AG09309 (cell line): ENCODE data around the gene WWTR1.

ENCODE experiments used
- DNase-seq: peaks from one replicate; pipeline ENCODE4 v3.0.0-alpha.2; 2010; ENCODE audit warnings: low read depth
- H3K4me3 ChIP-seq: 2 replicates; pipeline ENCODE4 v1.5.1; 2011; ENCODE audit warnings: mild to moderate bottlenecking, low read depth, low read length, moderate library complexity; ENCODE audit not compliant: control insufficient read depth
- CTCF ChIP-seq: IDR thresholded peaks from 2 replicates; pipeline ENCODE4 v1.5.1; 2011; ENCODE audit warnings: mild to moderate bottlenecking, low read depth, low read length, inconsistent platforms; ENCODE audit not compliant: insufficient read depth, control insufficient read depth; ENCODE audit errors: missing control alignments

Gene WWTR1

DNA sequence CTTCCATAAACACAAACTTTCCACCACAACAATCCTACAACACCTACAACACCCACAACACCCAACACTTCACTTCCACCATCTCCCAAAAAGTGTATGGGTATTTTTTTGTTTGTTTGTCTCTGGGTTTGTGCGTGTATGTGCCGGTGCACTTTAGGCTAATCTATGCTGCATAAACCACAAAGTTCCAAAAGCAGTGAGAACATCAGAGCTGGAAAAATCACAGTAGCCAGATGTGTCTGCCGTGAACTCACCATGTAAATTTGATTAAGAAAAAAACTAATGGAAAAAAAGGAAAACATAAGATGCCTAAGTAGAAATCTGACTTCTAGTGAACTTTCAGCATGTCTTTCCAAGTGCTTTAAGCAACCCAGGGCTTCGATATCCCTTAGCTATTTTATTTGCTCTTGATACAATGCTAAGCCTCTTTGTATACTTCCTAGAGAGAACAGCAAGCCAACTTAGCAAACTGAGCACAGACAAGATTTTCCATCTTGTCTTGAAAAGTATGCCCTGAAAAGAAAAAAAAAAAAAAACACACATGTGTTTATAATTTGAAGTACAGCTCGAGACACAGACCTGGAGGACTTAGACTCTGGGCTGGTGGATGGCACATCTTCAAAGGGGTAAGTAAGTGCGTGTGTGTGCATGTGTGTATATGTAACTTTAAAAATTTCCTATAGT is 91.4 kb downstream of the WWTR1 start:
- DNase-seq: no peak
- TF ChIP-seq CTCF: no peak
- H3K4me3 ChIP-seq: no peak overlapping the region

GRCh38 chr3:149564079-149564478 is 93.7 kb downstream of the WWTR1 start:
- DNase-seq: no peak
- H3K4me3 ChIP-seq: no peak overlapping the region
- TF ChIP-seq CTCF: no peak

- no peak for TF ChIP-seq CTCF
These were observed 94.7 kb downstream of the WWTR1 start for GRCh38 chr3:149563114-149563513.

DNA sequence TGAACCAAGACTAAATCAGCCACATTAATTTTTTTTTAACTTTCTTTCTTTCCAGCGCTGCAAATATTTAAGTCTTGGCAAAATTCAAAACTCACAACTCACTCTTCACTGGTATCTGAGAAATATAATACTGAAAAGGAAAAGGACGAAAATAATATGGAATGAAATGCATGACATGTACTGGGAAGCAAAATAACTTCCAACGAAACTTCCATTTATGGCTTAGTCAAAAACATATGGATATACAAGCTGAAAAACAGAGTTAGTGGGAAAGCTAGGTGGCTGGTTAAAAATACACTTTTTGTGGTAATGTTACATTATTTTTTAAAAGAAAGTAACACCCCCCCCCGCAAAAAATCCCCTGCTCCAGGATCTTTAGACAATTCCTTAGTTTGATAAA is 97.2 kb downstream of the WWTR1 start:
- DNase-seq: no peak
- TF ChIP-seq CTCF: no peak

More at GRCh38 chr3:149563114-149563513, 94.7 kb downstream of the WWTR1 start:
- no peak overlapping the region for H3K4me3 ChIP-seq
- no peak for DNase-seq

DNA sequence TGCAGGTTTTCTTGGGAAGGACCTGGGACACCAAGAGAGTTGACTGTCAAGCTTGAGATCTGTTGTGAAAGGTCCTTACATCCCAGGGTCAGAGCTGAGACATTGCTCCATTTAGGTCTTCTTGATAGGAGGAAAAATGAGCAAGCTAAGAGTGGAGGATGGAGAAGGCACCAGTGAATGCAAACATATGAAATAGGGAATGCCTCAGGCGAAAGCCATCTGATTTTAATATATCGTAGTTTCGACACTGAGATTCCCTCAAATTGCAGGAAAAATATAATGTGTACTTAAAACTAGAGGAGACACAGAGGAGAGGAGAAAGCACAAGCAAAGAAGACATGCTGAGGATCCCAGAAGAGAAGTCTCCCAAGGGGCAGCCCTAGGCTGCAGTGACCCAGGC is 97.8 kb downstream of the WWTR1 start:
- no peak overlapping the region for H3K4me3 ChIP-seq
- no peak for DNase-seq
- TF ChIP-seq CTCF: no peak

More for the DNA sequence above, 97.2 kb downstream of the WWTR1 start:
- no peak overlapping the region for H3K4me3 ChIP-seq

GRCh38 chr3:149559525-149559924 is 98.3 kb downstream of the WWTR1 start:
- TF ChIP-seq CTCF: no peak
- no peak for DNase-seq
- H3K4me3 ChIP-seq: no peak overlapping the region
